Osteocyte (in vitro differentiated cells): ENCODE results near the gene MYEOV. TPM values are rescaled to one million over a fixed set of nuclear protein-coding genes. Genes with fewer than 3 reads are reported as not detected.

ENCODE experiments used
- DNase-seq: peaks from one replicate; pipeline ENCODE4 v3.0.0; 2021; ENCODE audit warnings: mixed read lengths; ENCODE audit not compliant: unreplicated experiment; ENCODE audit errors: extremely low spot score
- H3K27ac Mint-ChIP-seq: one replicate; pipeline ENCODE4 v1.8.0; 2021; ENCODE audit warnings: mild to moderate bottlenecking, mixed read lengths; ENCODE audit not compliant: unreplicated experiment
- H3K27me3 Mint-ChIP-seq: one replicate; pipeline ENCODE4 v1.8.0; 2021; ENCODE audit warnings: mixed read lengths; ENCODE audit not compliant: unreplicated experiment
- H3K36me3 Mint-ChIP-seq: one replicate; pipeline ENCODE4 v1.8.0; 2021; ENCODE audit warnings: mixed read lengths; ENCODE audit not compliant: unreplicated experiment
- H3K4me1 Mint-ChIP-seq: one replicate; pipeline ENCODE4 v1.8.0; 2021; ENCODE audit warnings: mixed read lengths; ENCODE audit not compliant: unreplicated experiment
- H3K4me3 Mint-ChIP-seq: one replicate; pipeline ENCODE4 v1.8.0; 2021; ENCODE audit warnings: mild to moderate bottlenecking, moderate library complexity, mixed read lengths; ENCODE audit not compliant: unreplicated experiment
- H3K9me3 Mint-ChIP-seq: one replicate; pipeline ENCODE4 v1.8.0; 2021; ENCODE audit warnings: mixed read lengths; ENCODE audit not compliant: unreplicated experiment
- CTCF ChIP-seq: fragments of 200-600 bp; sonication (generic); IDR thresholded peaks from 2 replicates; pipeline ENCODE4 v1.5.0; 2021; ENCODE audit warnings: antibody characterized with exemption, mild to moderate bottlenecking, moderate library complexity
- total RNA-seq: library from RNA; stranded (reverse); gene quantifications from 2 replicates; pipeline ENCODE4 v1.2.1, GENCODE V29; 2021

MYEOV gene
- total RNA-seq, 1 donor from 2014 or later, result 1.8 TPM

GRCh38 chr11:69260622-69261021 is 33.3 kb upstream of the MYEOV start:
- peaks cover 2% of the 10 kb centered on the region for H3K4me1 Mint-ChIP-seq
- no peak overlapping the region for H3K27ac Mint-ChIP-seq
- TF ChIP-seq CTCF, result no peak
- DNase-seq, result no peak
- H3K4me3 Mint-ChIP-seq, result no peak overlapping the region
- H3K27me3 Mint-ChIP-seq, result peaks cover 12% of the 10 kb centered on the region
- no peaks in the 10 kb centered on the region for H3K36me3 Mint-ChIP-seq
- no peaks in the 10 kb centered on the region for H3K9me3 Mint-ChIP-seq

- DNase-seq, result no peak
- no peaks in the 10 kb centered on the region for H3K36me3 Mint-ChIP-seq
- H3K27me3 Mint-ChIP-seq, result peaks cover 12% of the 10 kb centered on the region
- H3K27ac Mint-ChIP-seq, result no peak overlapping the region
- TF ChIP-seq CTCF, result no peak
- no peak overlapping the region for H3K4me3 Mint-ChIP-seq
- peaks cover 2% of the 10 kb centered on the region for H3K4me1 Mint-ChIP-seq
- no peaks in the 10 kb centered on the region for H3K9me3 Mint-ChIP-seq
Observed at GRCh38 chr11:69261116-69261515, 32.8 kb upstream of the MYEOV start.

GRCh38 chr11:69262918-69263735 is 30.8 kb upstream of the MYEOV start:
- no peak overlapping the region for H3K27ac Mint-ChIP-seq
- peaks cover 9% of the 10 kb centered on the region for H3K27me3 Mint-ChIP-seq
- no peaks in the 10 kb centered on the region for H3K36me3 Mint-ChIP-seq
- H3K4me1 Mint-ChIP-seq, result peaks cover 2% of the 10 kb centered on the region
- no peak for TF ChIP-seq CTCF
- H3K9me3 Mint-ChIP-seq, result no peaks in the 10 kb centered on the region
- DNase-seq, result no peak
- H3K4me3 Mint-ChIP-seq, result no peak overlapping the region

- DNase-seq, result no peak
- Mint-ChIP-seq H3K27ac (no peak overlapping the region), H3K4me1 (peaks cover 2% of the 10 kb centered on the region), H3K9me3 (no peaks in the 10 kb centered on the region), H3K4me3 (no peak overlapping the region), H3K36me3 (no peaks in the 10 kb centered on the region), H3K27me3 (peaks cover 6% of the 10 kb centered on the region)
- TF ChIP-seq CTCF, result no peak
Observed at GRCh38 chr11:69263736-69264052, 30.3 kb upstream of the MYEOV start.

- Mint-ChIP-seq H3K27ac (no peak overlapping the region), H3K4me1 (peaks cover 2% of the 10 kb centered on the region), H3K4me3 (no peak overlapping the region), H3K36me3 (no peaks in the 10 kb centered on the region), H3K27me3 (peaks cover 5% of the 10 kb centered on the region), H3K9me3 (no peaks in the 10 kb centered on the region)
- DNase-seq, result no peak
- no peak for TF ChIP-seq CTCF
Observed at GRCh38 chr11:69264486-69264885, 29.5 kb upstream of the MYEOV start.
